Neuronal stem cell (in vitro differentiated cells): ENCODE measurements around the gene IQCH.

ENCODE experiments used
- DNase-seq: peaks from one replicate; pipeline ENCODE4 v3.0.0-alpha.2; 2013; ENCODE audit warnings: low spot score
- H2AFZ ChIP-seq: one replicate; pipeline ENCODE4 v1.6.1; 2013; ENCODE audit warnings: mild to moderate bottlenecking, low read length, inconsistent platforms
- H2AK5ac ChIP-seq: 2 replicates; pipeline ENCODE4 v1.6.1; 2013; ENCODE audit warnings: low read depth, mild to moderate bottlenecking, inconsistent platforms, low read length, moderate library complexity, mixed read lengths
- H2BK120ac ChIP-seq: 2 replicates; pipeline ENCODE4 v1.6.1; 2013; ENCODE audit warnings: low read depth, mild to moderate bottlenecking, inconsistent platforms, low read length, moderate library complexity, mixed read lengths
- H2BK12ac ChIP-seq: one replicate; pipeline ENCODE4 v1.6.1; 2013; ENCODE audit warnings: low read length, inconsistent platforms
- H2BK15ac ChIP-seq: 2 replicates; pipeline ENCODE4 v1.6.1; 2013; ENCODE audit warnings: mild to moderate bottlenecking, low read length, inconsistent platforms, mixed read lengths
- H2BK5ac ChIP-seq: one replicate; pipeline ENCODE4 v1.6.1; 2013; ENCODE audit warnings: inconsistent platforms, mild to moderate bottlenecking, low read length, moderate library complexity
- H3K14ac ChIP-seq: one replicate; pipeline ENCODE4 v1.6.1; 2013; ENCODE audit warnings: low read length, inconsistent platforms
- H3K18ac ChIP-seq: 2 replicates; pipeline ENCODE4 v1.6.1; 2013; ENCODE audit warnings: low read length, inconsistent platforms
- H3K23ac ChIP-seq: 2 replicates; pipeline ENCODE4 v1.6.1; 2013; ENCODE audit warnings: low read depth, mild to moderate bottlenecking, mixed read lengths, low read length, inconsistent platforms; ENCODE audit not compliant: poor library complexity
- H3K27ac ChIP-seq: replicated peaks from 3 replicates; pipeline ENCODE4 v1.5.1; 2013; ENCODE audit warnings: low read length, inconsistent platforms
- H3K27me3 ChIP-seq, 3 experiments: 2 replicates each; pipeline ENCODE4 v1.6.1; 2013; ENCODE audit warnings: low read length in 3 of 3, mild to moderate bottlenecking in 2 of 3, inconsistent platforms in 1 of 3, low read depth in 1 of 3, mixed read lengths in 1 of 3, moderate library complexity in 1 of 3; ENCODE audit not compliant: control insufficient read depth in 3 of 3, insufficient read depth in 3 of 3
- H3K36me3 ChIP-seq, 2 donors: replicated peaks in 1 of 2; 2 replicates each; pipeline ENCODE4 v1.6.1; 2013; ENCODE audit warnings: low read length in 2 of 2; ENCODE audit not compliant: control insufficient read depth in 2 of 2, insufficient read depth in 2 of 2
- H3K4ac ChIP-seq: 2 replicates; pipeline ENCODE4 v1.6.1; 2013; ENCODE audit warnings: inconsistent platforms, mild to moderate bottlenecking, low read length, moderate library complexity
- H3K4me1 ChIP-seq, 2 donors: 1 replicate in 1 of 2; 2 replicates in 1 of 2; pipeline ENCODE4 v1.6.1; 2013; ENCODE audit warnings: low read length in 2 of 2, low read depth in 1 of 2; ENCODE audit not compliant: control insufficient read depth in 2 of 2, insufficient read depth in 1 of 2
- H3K4me2 ChIP-seq: one replicate; pipeline ENCODE4 v1.6.1; 2013; ENCODE audit warnings: mild to moderate bottlenecking, low read length, inconsistent platforms; ENCODE audit not compliant: insufficient read depth, poor library complexity, severe bottlenecking
- H3K4me3 ChIP-seq, 2 donors: 2 replicates each; pipeline ENCODE4 v1.5.1; 2013; ENCODE audit warnings: low read length in 2 of 2, mild to moderate bottlenecking in 2 of 2, inconsistent platforms in 1 of 2, moderate library complexity in 1 of 2
- H3K79me1 ChIP-seq: one replicate; pipeline ENCODE4 v1.6.1; 2013; ENCODE audit warnings: low read depth, mild to moderate bottlenecking, inconsistent platforms, low read length, moderate library complexity
- H3K9ac ChIP-seq: one replicate; pipeline ENCODE4 v1.6.1; 2013; ENCODE audit warnings: mild to moderate bottlenecking, low read depth, low read length, inconsistent platforms; ENCODE audit not compliant: poor library complexity
- H3K9me3 ChIP-seq, 2 donors: replicated peaks in 1 of 2; 2 replicates each; pipeline versions ENCODE3 to v1.6.1; 2013; ENCODE audit warnings: low read length in 2 of 2, mild to moderate bottlenecking in 2 of 2, inconsistent platforms in 1 of 2, low read depth in 1 of 2, mixed read lengths in 1 of 2, moderate library complexity in 1 of 2; ENCODE audit not compliant: control insufficient read depth in 2 of 2, insufficient read depth in 1 of 2
- H4K8ac ChIP-seq: one replicate; pipeline ENCODE4 v1.6.1; 2013; ENCODE audit warnings: low read depth, mild to moderate bottlenecking, inconsistent platforms, low read length, moderate library complexity
- H4K91ac ChIP-seq: one replicate; pipeline ENCODE4 v1.6.1; 2013; ENCODE audit warnings: low read length, low read depth, mild to moderate bottlenecking, inconsistent platforms; ENCODE audit not compliant: poor library complexity
- WGBS, 2 donors: extraction: QIAGEN DNeasy Blood & Tissue Kit; methylation state at CpG; one replicate each; pipeline ENCODE4 v1.1.7; 2013; ENCODE audit warnings: missing lambda C conversion rate in 2 of 2, mixed read lengths in 1 of 2; ENCODE audit not compliant: insufficient read length in 2 of 2, insufficient replicate concordance in 1 of 2; ENCODE audit errors: extremely low coverage in 2 of 2; 5-methylcytosine and 5-hydroxymethylcytosine counted together

Gene IQCH

GRCh38 chr15:67303490-67304363, 49.1 kb downstream of the IQCH start:
- H2BK120ac ChIP-seq, result no peak overlapping the region
- H3K14ac ChIP-seq, result no peak overlapping the region
- no peak overlapping the region for H3K18ac ChIP-seq
- peaks cover 4 to 7% of the 10 kb centered on the region in 2 donors for H3K4me1 ChIP-seq
- DNase-seq, result no peak
- no peak overlapping the region for H2BK5ac ChIP-seq
- H3K27me3 ChIP-seq, result no peaks in the 10 kb centered on the region
- no CpG with 5 or more reads among the region's 4 CpGs for WGBS, 2 donors
- no peak overlapping the region for H2BK12ac ChIP-seq
- no peak overlapping the region for H4K91ac ChIP-seq
- no peak overlapping the region for H3K27ac ChIP-seq
- no peak overlapping the region for H3K4ac ChIP-seq
- no peak overlapping the region for H3K9ac ChIP-seq
- no peak overlapping the region for H2AFZ ChIP-seq
- H3K36me3 ChIP-seq, result no peaks in the 10 kb centered on the region
- H2BK15ac ChIP-seq, result no peak overlapping the region
- no peak overlapping the region for H4K8ac ChIP-seq
- no peak overlapping the region for H3K4me3 ChIP-seq
- H3K9me3 ChIP-seq, result no peaks in the 10 kb centered on the region
- no peak overlapping the region for H3K23ac ChIP-seq
- no peaks in the 10 kb centered on the region for H3K79me1 ChIP-seq
- no peak overlapping the region for H3K4me2 ChIP-seq
- H2AK5ac ChIP-seq, result no peak overlapping the region

GRCh38 chr15:67304778-67305177, 50.2 kb downstream of the IQCH start:
- Histone ChIP-seq H2BK12ac (no peak overlapping the region), H2AFZ (no peak overlapping the region), H3K4me1 (peaks cover 4 to 7% of the 10 kb centered on the region in 2 donors), H2BK15ac (no peak overlapping the region), H2AK5ac (no peak overlapping the region), H3K36me3 (no peaks in the 10 kb centered on the region), H3K18ac (no peak overlapping the region), H4K8ac (no peak overlapping the region), H3K79me1 (no peaks in the 10 kb centered on the region), H2BK5ac (no peak overlapping the region), H3K27ac (no peak overlapping the region), H2BK120ac (no peak overlapping the region), H3K4ac (no peak overlapping the region), H3K4me2 (no peak overlapping the region), H3K23ac (no peak overlapping the region), H3K14ac (no peak overlapping the region), H3K27me3 (no peaks in the 10 kb centered on the region), H3K4me3 (no peak overlapping the region), H3K9me3 (no peaks in the 10 kb centered on the region), H3K9ac (no peak overlapping the region), H4K91ac (no peak overlapping the region)
- DNase-seq, result no peak

DNA sequence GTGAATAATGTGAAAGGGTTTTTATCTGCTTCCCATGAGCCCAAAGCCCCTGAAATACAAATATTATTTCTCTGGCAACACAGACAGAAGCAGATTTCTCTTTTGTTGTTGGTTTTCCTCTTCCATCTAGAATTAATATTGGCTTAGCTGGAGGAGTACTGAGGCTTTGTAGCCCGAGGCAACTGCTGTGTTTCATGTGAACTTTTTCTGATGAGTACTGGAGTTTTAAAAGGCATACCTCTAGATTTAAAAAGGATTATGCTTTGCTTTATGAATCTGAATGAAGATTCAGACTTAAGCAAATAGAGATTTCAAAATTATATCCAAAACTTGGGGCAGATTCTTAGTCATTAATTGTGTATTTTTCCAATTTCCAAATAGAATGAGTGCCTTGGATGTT, 50.9 kb downstream of the IQCH start:
- H2BK5ac ChIP-seq, result no peak overlapping the region
- DNase-seq, result no peak
- H3K27me3 ChIP-seq, result no peaks in the 10 kb centered on the region
- no peaks in the 10 kb centered on the region for H3K9me3 ChIP-seq
- H3K4me3 ChIP-seq, result no peak overlapping the region
- no peak overlapping the region for H2AK5ac ChIP-seq
- H3K9ac ChIP-seq, result no peak overlapping the region
- H4K8ac ChIP-seq, result no peak overlapping the region
- H3K27ac ChIP-seq, result no peak overlapping the region
- no peak overlapping the region for H2BK12ac ChIP-seq
- H2AFZ ChIP-seq, result no peak overlapping the region
- H3K4me1 ChIP-seq, result peaks cover 4 to 7% of the 10 kb centered on the region in 2 donors
- no peaks in the 10 kb centered on the region for H3K79me1 ChIP-seq
- no peaks in the 10 kb centered on the region for H3K36me3 ChIP-seq
- H3K18ac ChIP-seq, result no peak overlapping the region
- H4K91ac ChIP-seq, result no peak overlapping the region
- no peak overlapping the region for H2BK15ac ChIP-seq
- H3K4me2 ChIP-seq, result no peak overlapping the region
- no peak overlapping the region for H3K4ac ChIP-seq
- H3K14ac ChIP-seq, result no peak overlapping the region
- no peak overlapping the region for H3K23ac ChIP-seq
- no peak overlapping the region for H2BK120ac ChIP-seq
- no CpG with 5 or more reads among the region's 1 CpG for WGBS, 2 donors

DNA sequence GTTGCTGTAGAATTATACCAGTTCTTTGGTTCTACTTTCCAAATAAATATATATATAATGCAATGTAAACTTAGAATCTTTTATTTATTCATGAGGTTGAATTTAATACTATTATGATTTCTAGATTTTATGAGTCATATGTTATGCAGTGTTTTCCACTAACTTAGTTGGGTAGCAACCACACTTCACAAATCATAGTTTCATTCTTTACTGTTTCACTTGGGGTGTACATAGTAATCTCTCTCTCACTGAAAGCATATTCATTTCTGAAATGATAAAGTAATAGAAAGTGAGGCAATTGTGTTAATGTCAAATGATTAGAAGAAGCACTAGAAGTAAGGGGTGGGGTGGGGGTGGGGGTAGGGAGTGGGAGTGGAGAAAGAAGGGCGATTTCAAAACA, 52.6 kb downstream of the IQCH start:
- Histone ChIP-seq H3K4me1 (peaks cover 4 to 7% of the 10 kb centered on the region in 2 donors), H3K4ac (no peak overlapping the region), H2AFZ (no peak overlapping the region), H3K23ac (no peak overlapping the region), H3K36me3 (no peaks in the 10 kb centered on the region), H3K18ac (no peak overlapping the region), H3K9me3 (no peaks in the 10 kb centered on the region), H2BK5ac (no peak overlapping the region), H3K9ac (no peak overlapping the region), H3K27ac (no peak overlapping the region), H4K91ac (no peak overlapping the region), H3K4me3 (no peak overlapping the region), H2BK15ac (no peak overlapping the region), H3K4me2 (no peak overlapping the region), H3K27me3 (no peaks in the 10 kb centered on the region), H2BK12ac (no peak overlapping the region), H2AK5ac (no peak overlapping the region), H3K14ac (no peak overlapping the region), H3K79me1 (no peaks in the 10 kb centered on the region), H2BK120ac (no peak overlapping the region), H4K8ac (no peak overlapping the region)
- no CpG with 5 or more reads among the region's 1 CpG for WGBS, 2 donors
- no peak for DNase-seq
